OCI-LY1 (cell line): ENCODE results near the gene RREB1.

ENCODE experiments used
- H2AFZ ChIP-seq: fragments of 200-600 bp; sonication (generic), shearing (Covaris generic); 2 replicates; pipeline ENCODE4 v1.6.0; 2014; ENCODE audit warnings: antibody characterized with exemption, mild to moderate bottlenecking, low read length
- H3F3A ChIP-seq: fragments of 200-600 bp; sonication (generic), shearing (Covaris generic); 2 replicates; pipeline ENCODE4 v1.6.0; 2014; ENCODE audit warnings: mild to moderate bottlenecking, antibody characterized with exemption, low read length, moderate library complexity; ENCODE audit not compliant: insufficient read depth
- H3K27ac ChIP-seq: fragments of 200-600 bp; sonication (generic); 2 replicates; pipeline ENCODE4 v1.5.1; 2014; ENCODE audit warnings: low read length, mixed run types, mild to moderate bottlenecking, low read depth; ENCODE audit not compliant: poor library complexity, severe bottlenecking
- H3K27me3 ChIP-seq: fragments of 200-600 bp; sonication (generic); 2 replicates; pipeline ENCODE4 v1.6.0; 2014; ENCODE audit warnings: antibody characterized with exemption, mild to moderate bottlenecking, low read length, moderate library complexity; ENCODE audit not compliant: insufficient read depth
- H3K36me3 ChIP-seq: fragments of 200-600 bp; sonication (generic); 2 replicates; pipeline ENCODE4 v1.6.1; 2014; ENCODE audit warnings: mild to moderate bottlenecking, antibody characterized with exemption, low read length, moderate library complexity, mixed read lengths; ENCODE audit not compliant: insufficient read depth
- H3K4me1 ChIP-seq: fragments of 200-600 bp; sonication (generic); 2 replicates; pipeline ENCODE4 v1.5.1; 2014; ENCODE audit warnings: mild to moderate bottlenecking, low read length, moderate library complexity; ENCODE audit not compliant: insufficient read depth, severe bottlenecking
- H3K4me2 ChIP-seq: fragments of 200-600 bp; sonication (generic), shearing (Covaris generic); 2 replicates; pipeline ENCODE4 v1.6.1; 2014; ENCODE audit warnings: low read length
- H3K4me3 ChIP-seq: fragments of 200-600 bp; sonication (generic); 2 replicates; pipeline ENCODE4 v1.5.1; 2014; ENCODE audit warnings: low read length, low read depth, mild to moderate bottlenecking, mixed read lengths; ENCODE audit not compliant: poor library complexity, severe bottlenecking
- H3K79me2 ChIP-seq: fragments of 200-600 bp; shearing (Covaris generic); 2 replicates; pipeline ENCODE4 v1.6.1; 2016; ENCODE audit warnings: mixed run types, low read length, mixed read lengths; ENCODE audit not compliant: insufficient read depth
- H3K9ac ChIP-seq: fragments of 200-600 bp; sonication (generic), shearing (Covaris generic); 2 replicates; pipeline ENCODE4 v1.6.1; 2014; ENCODE audit warnings: mild to moderate bottlenecking, low read length, mixed read lengths
- H3K9me2 ChIP-seq: fragments of 200-600 bp; sonication (generic), shearing (Covaris generic); 2 replicates; pipeline ENCODE4 v1.6.1; 2014; ENCODE audit warnings: low read depth, mild to moderate bottlenecking, low read length, mixed read lengths
- H3K9me3 ChIP-seq: fragments of 200-600 bp; shearing (Covaris generic); 2 replicates; pipeline ENCODE4 v1.6.1; 2014; ENCODE audit warnings: low read length, mixed read lengths
- H4K20me1 ChIP-seq: fragments of 200-600 bp; sonication (generic), shearing (Covaris generic); 2 replicates; pipeline ENCODE4 v1.6.0; 2016; ENCODE audit warnings: mild to moderate bottlenecking, low read length; ENCODE audit not compliant: insufficient read depth
- CTCF ChIP-seq: fragments of 200-600 bp; sonication (generic), shearing (Covaris generic); IDR thresholded peaks from 2 replicates; pipeline ENCODE4 v1.5.1; 2017; ENCODE audit warnings: mild to moderate bottlenecking, antibody characterized with exemption, low read length, moderate library complexity, mixed read lengths
- EZH2 ChIP-seq: fragments of 200-600 bp; sonication (generic), shearing (Covaris generic); IDR thresholded peaks from 2 replicates; pipeline ENCODE4 v1.8.0; 2017; ENCODE audit warnings: borderline replicate concordance, mixed run types, mild to moderate bottlenecking, antibody characterized with exemption, low read length, moderate library complexity, mixed read lengths

The RREB1 gene

GRCh38 chr6:7106215-7106751, 1.5 kb upstream of the RREB1 start:
- Histone ChIP-seq H3K79me2 (peaks cover 6% of the 10 kb centered on the region), H3K9me2 (no peaks in the 10 kb centered on the region), H3K4me3 (peak overlapping the region; percentile 88), H3K4me2 (peak overlapping the region; percentile 74), H3K9me3 (no peaks in the 10 kb centered on the region), H4K20me1 (no peaks in the 10 kb centered on the region), H3K4me1 (peaks cover 33% of the 10 kb centered on the region), H3K9ac (peak overlapping the region; percentile 89; the same call in 1 of the 2 replicates), H3K36me3 (no peaks in the 10 kb centered on the region), H3K27ac (peak overlapping the region; percentile 66), H3K27me3 (no peaks in the 10 kb centered on the region), H3F3A (0 out of 2 replicates have a peak, but pooled peaks cover 4% of the 10 kb centered on the region), H2AFZ (peak overlapping the region; percentile 14; the same call in 1 of the 2 replicates)
- no peak for TF ChIP-seq EZH2
- TF ChIP-seq CTCF, result no peak

- Histone ChIP-seq H2AFZ (peak overlapping the region; percentile 14), H3K9me2 (no peaks in the 10 kb centered on the region), H3F3A (0 out of 2 replicates have a peak, but pooled peaks cover 4% of the 10 kb centered on the region), H3K9ac (peak overlapping the region; percentile 89), H3K36me3 (no peaks in the 10 kb centered on the region), H3K79me2 (peaks cover 8% of the 10 kb centered on the region), H3K27ac (peak overlapping the region; percentile 66), H3K27me3 (no peaks in the 10 kb centered on the region), H3K4me3 (peak overlapping the region; percentile 88), H3K4me1 (peaks cover 39% of the 10 kb centered on the region), H3K4me2 (peak overlapping the region; percentile 74), H4K20me1 (no peaks in the 10 kb centered on the region), H3K9me3 (no peaks in the 10 kb centered on the region)
- TF ChIP-seq EZH2 (no peak), CTCF (no peak; the same call in 1 of the 2 replicates)
Observed at GRCh38 chr6:7106752-7107577, 796 bp upstream of the RREB1 start.

GRCh38 chr6:7108196-7108963, 619 bp downstream of the RREB1 start:
- peaks cover 9% of the 10 kb centered on the region for H3K79me2 ChIP-seq
- H2AFZ ChIP-seq, result 0 out of 2 replicates have a peak overlapping the region, but pooled peaks have one; percentile 14
- H3K4me1 ChIP-seq, result peaks cover 53% of the 10 kb centered on the region
- H3K36me3 ChIP-seq, result no peaks in the 10 kb centered on the region
- H3K9ac ChIP-seq, result peak overlapping the region; percentile 89
- H3K9me3 ChIP-seq, result no peaks in the 10 kb centered on the region
- peak overlapping the region; percentile 88 for H3K4me3 ChIP-seq
- TF ChIP-seq EZH2 (no peak), CTCF (no peak)
- 0 out of 2 replicates have a peak, but pooled peaks cover 4% of the 10 kb centered on the region for H3F3A ChIP-seq
- H3K4me2 ChIP-seq, result peak overlapping the region; percentile 74
- no peaks in the 10 kb centered on the region for H4K20me1 ChIP-seq
- no peak overlapping the region for H3K27ac ChIP-seq
- H3K9me2 ChIP-seq, result no peaks in the 10 kb centered on the region
- no peaks in the 10 kb centered on the region for H3K27me3 ChIP-seq
